HS-27A (cell line): ENCODE measurements around the gene CEACAM19.
"Not testable (repeated sequence)": the region's sequence is repeated elsewhere in the genome, so short reads cannot be mapped to it uniquely, and the experiment has no call there.

ENCODE experiments used
- DNase-seq: peaks from one replicate; pipeline ENCODE4 v3.0.0-alpha.2; 2012; ENCODE audit warnings: low read depth, missing footprints

CEACAM19 gene

DNA sequence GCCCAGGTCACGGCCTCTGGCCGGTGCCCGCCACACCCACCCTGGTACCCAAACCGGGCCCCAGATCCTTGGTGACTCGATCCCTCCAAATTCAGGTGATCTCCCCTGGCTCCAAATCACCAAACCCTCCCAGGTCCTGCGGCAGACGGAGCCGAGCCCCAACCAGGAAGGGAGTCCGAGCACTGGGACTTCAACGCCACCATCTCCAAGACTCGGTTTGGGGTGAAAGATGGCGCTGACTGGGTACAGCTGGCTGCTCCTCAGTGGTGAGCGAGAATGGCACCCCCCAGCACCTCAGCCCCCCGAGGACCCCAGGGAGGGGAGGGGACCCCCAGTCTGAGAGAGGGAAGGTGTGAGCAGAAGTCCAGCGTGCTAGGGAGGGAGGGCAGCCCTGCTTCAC lies 29.9 kb downstream of the CEACAM19 start:
- DNase-seq, result no peak

DNA sequence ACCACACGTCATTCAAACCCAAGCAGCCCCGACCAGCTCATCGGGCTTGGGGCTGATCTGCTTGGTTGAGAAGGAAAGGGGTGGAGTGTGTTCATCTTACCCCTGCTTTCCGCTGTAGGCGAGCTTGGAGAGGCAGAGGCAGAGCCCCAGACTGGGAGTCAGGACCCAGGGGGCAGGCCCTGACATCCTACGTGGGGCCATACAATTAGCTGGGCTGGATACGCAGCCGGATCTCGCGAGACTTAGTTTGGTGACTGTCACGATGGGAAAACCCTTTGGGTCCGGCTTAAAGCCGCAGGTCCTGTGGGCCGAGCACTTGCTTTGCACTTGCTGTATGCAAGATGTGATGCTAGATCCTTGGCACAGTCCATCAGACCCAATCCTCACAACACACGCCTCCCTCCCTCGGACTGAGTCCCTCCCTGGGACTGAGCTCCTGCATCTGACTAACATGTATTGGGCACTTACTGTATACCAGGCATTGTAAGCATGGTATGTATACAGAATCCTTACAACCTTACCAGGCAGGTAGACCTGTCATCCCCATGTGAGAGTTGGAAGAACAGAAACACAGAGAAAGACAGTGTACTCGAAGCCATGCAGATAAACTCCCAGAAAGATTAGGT lies 31.4 kb downstream of the CEACAM19 start:
- no peak for DNase-seq

DNA sequence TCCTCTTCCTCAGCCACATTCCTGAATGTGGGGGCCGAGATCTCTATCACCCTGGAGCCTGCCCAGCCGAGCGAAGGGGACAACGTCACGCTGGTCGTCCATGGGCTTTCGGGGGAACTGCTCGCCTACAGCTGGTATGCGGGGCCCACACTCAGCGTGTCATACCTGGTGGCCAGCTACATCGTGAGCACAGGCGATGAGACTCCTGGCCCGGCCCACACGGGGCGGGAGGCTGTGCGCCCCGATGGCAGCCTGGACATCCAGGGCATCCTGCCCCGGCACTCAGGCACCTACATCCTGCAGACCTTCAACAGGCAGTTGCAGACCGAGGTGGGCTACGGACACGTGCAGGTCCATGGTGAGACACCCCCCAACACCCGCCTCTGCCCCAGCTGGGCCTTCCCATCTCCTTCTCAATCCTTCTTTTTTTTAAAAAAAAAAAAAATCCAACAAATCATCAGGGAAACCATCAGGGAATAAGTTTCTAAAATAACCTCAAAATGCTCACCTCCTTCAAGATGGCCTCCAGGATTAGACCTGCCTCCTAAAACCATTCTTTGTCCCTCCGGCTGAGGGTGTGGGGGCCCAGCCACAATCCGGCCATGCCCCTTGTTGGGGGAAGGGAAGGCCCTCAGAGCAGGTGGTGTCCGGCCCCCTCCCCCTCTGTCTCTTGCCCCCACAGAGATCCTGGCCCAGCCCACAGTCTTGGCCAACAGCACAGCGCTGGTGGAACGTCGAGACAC lies 32.2 kb downstream of the CEACAM19 start:
- DNase-seq, result no peak

DNA sequence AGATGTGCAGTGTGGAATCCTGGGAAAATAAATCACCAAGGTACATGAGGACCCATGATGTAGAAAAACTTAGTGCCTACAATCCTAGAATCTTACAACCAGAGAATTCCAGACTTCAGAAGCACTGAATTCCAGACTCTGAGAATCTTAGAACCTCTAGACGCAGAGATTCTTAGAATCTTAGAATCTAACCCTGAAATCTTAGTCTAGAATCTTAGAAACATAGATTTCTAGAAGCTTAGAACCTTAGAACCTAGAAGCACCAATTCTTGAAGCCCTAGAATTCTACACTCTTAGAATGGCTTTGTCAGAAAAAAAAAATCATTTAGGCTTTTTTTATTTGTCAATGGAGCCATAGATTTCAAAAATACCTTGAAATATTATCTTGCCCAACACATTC lies 33.7 kb downstream of the CEACAM19 start:
- DNase-seq, result no peak

DNA sequence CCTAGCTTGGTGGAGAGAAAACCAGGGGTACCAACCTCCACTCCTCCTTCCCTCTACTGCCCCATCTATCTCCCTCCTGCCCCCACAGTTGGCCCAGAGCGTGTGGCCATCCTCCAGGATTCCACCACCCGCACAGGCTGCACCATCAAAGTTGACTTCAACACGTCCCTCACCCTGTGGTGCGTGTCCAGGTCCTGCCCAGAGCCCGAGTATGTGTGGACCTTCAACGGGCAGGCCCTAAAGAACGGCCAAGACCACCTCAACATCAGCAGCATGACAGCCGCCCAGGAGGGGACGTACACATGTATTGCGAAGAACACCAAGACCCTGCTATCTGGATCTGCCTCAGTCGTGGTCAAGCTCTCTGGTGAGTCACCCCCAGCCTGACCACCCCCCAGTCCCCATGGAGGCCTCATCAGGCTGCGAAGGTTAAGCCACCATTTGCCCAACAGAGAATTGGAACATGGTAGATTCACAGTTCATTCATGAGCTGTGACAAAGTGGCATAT lies 34.3 kb downstream of the CEACAM19 start:
- no peak for DNase-seq

DNA sequence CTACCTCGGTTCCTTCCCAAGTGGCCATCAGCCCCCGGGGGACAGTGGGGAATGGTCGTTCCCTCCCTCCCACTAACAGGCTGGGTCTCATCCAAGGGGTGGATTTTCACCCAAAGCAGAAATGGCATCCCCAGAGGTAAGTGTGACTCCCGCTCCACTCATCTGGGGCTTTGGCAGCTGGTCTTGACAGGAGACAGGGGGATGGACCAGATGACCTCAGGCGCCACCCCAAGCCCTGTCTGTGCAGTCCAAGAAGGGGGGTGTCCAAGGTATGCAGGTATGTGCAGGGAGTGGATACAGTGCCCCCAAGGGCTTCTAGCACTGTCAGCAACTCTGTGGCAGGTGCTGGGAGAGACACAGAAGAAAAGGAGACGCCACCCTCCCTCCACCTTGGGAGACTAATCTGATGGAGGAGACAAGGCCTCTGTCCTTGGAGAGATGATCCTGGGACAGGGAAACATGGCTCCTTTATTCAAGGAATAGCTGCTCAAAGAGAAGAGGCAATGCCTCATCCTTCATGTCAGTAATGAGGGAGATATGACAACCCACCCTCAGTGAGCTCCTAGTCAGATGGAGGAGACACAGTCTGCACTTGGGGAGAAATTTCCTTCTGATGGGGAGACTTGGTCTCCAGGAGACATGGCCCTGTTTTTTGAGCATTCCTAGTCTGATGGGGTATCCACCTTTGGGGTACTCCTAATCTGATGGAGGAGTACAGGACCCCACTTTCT lies 35.4 kb downstream of the CEACAM19 start:
- no peak for DNase-seq

DNA sequence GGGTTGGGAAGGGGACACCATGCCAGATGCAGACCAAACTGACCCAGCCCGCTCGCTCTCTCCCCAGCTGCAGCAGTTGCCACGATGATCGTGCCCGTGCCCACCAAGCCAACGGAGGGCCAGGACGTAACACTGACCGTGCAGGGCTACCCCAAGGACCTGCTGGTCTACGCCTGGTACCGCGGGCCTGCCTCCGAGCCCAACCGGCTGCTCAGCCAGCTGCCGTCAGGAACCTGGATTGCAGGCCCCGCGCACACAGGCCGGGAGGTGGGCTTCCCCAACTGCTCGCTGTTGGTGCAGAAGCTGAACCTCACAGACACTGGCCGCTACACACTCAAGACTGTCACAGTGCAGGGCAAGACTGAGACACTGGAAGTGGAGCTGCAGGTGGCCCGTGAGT lies 36.5 kb downstream of the CEACAM19 start:
- no peak for DNase-seq

DNA sequence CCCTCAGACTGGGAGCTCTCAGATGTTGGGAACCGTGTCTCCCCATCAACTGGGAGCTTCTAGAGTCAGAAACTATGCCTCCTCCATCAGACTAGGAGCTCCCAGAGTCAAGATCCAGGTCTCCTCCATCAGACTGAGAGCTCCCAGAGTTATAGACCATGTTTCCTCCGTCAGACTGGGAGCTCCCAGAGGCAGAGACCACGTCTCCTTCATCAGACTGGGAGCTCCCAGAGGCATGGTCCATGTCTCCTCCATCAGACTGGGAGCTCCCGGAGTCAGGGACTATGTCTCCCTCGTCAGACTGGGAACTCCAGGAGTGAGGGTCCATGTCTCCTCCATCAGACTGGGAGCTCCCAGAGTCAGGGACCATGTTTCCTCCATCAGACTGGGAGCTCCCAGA lies 37.7 kb downstream of the CEACAM19 start:
- DNase-seq, result no peak

DNA sequence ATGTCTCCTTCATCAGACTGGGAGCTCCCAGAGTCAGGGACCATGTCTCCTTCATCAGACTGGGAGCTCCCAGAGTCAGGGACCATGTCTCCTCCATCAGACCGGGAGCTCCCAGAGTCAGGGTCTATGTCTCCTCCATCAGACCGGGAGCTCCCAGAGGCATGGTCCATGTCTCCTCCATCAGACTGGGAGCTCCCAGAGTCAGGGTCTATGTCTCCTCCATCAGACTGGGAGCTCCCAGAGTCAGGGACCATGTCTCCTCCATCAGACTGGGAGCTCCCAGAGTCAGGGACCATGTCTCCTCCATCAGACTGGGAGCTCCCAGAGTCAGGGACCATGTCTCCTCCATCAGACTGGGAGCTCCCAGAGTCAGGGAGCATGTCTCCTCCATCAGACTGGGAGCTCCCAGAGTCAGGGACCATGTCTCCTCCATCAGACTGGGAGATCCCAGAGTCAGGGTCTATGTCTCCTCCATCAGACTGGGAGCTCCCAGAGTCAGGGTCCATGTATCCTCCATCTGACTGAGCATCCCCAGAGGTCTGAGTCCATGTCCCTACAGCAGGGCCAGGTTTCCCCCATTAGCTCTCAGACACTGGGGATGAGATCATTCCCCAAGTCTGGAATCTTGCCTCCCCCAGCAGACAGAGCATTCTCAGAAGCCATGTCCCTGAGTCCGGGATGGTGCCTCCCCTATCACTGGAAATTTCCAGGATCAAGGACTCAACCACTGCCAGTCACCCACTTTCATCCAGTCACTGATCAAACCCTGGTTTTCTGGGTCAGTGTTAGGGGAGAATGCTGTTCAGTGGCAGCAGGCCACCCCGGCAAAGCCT lies 38.4 kb downstream of the CEACAM19 start:
- DNase-seq, result not testable (repeated sequence)

DNA sequence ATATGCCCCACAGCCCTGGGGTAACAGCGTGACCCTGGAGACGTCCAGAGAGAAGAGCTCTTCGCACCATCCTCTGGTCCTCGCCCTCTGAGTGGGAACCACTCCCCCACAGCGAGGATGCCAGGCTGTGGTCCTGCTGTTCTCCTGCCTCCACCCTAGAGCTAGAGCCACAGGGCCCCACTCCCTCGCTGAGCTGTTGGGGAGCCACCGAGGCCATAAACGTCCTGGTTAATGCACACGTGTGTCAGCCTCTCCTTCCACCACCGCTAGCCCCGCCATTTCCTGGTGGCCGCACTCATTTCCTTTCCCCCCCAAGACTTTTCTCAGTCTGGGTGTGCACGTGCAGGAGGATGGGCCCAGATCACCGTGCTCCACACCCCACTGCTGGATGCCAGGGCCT lies 39.2 kb downstream of the CEACAM19 start:
- no peak for DNase-seq

DNA sequence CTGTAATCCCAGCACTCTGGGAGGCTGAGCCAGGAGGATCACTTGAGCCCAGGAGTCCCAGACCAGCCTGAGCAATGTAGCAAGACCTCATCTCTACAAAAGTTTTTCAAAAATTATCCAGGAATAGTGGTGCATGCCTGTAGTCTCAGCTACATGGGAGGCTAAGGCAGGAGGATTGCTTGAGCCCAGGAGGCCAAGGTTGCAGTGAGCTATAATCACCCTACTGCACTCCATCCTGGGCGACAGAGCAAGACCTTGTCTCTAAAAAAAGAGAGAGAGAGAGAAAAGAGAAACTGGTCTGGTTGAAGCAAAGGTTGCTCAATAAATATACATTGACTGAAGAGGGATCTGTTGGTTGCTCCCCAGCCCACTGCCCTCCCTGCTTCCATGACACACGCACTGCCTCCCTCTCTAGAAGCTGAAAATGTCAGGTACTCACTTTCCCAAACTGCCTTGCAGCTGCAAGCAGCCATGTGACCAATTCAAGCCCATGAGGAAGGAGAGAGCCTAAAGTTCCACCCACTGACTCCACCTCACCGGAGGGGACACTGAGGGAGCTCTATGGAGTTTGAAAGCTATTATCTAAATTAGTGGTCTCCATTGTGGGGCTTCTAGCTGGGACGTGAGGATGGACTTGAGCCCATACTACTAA lies 41.7 kb downstream of the CEACAM19 start:
- no peak for DNase-seq

DNA sequence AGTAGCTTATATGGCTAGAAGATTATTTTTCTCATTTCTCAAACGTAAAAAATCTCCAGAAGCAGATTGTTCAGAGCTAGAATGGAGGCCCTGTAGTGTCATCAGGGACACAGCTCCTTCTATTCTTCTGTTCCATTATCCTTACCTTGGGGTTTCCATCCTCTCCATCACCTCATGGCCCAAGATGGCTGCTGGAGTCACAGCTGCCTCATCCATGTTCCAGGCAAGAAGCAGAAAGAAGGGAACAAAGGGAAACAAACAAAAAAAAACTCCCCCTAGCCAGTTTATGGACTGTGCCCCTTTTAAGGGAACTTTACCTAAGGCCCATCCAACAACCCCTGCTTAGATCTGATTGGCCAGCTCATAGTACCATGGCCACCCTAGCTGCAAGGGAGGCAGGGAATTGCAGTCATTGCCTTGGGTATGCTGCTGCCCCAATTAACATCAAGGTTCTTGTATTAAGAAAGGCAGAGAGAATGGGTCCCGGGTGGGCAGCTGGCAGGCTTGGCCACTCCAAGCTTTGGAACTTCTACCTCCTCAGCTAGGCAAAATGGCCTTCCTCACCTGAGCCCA lies 43.4 kb downstream of the CEACAM19 start:
- no peak for DNase-seq

DNA sequence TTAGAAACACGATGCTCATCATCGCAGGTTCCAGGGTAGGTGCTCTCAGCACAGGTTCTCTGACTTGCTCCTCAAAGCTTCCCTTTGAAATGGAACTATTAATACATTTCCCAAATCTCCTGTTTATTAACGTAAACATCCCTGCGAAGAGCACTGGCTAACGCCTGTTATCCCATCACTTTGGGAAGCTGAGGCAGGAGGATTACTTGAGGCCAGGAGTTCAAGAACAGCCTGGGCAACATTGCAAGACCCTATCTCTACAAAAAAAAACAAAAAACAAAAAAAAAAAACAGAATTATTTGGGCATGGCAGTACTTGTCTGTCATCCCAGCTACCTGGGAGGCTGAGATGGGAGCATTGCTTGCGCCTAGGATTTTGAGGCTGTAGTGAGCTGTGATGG lies 46.3 kb downstream of the CEACAM19 start:
- DNase-seq, result no peak

DNA sequence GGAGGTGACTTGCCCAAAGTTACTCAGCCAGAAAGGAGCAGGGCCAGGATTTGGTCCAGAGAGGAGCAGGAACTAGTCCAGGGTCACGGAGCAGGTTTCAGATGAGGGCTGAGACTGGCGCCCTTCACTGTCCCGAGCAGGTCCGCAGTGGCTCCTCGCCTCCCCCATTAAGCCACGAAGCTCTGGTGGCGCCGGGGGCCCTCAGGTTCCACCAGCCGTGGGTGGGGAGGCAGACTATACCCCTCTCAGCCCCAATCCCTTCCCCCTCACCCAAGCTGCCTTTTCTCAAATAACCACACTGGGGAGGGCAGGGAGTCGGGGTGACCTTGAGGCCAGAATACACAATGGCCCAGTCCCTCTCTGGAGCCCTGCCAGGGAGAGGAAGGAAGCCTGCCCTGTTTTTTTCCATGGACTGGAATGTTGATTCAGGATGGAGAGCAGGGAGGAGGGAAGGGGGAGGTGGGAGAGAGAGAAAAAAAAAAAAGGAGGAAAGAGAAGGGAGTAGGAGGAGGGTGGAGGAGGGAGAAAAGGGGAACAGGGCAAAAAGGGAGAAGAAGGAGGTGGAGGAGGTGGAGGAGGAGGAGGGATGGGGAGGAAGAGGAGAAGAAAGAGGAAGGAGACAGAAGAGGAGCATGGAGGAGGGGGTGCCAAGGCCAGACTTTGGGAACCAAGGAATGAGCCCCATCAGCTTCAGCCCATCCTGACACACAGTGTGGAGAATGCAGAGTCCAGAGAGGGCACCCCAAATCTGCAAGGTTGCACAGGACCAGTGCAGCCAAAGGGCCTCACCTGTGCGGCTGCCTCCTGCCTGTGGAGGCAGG lies 47.4 kb downstream of the CEACAM19 start:
- peak; percentile 85 for DNase-seq

DNA sequence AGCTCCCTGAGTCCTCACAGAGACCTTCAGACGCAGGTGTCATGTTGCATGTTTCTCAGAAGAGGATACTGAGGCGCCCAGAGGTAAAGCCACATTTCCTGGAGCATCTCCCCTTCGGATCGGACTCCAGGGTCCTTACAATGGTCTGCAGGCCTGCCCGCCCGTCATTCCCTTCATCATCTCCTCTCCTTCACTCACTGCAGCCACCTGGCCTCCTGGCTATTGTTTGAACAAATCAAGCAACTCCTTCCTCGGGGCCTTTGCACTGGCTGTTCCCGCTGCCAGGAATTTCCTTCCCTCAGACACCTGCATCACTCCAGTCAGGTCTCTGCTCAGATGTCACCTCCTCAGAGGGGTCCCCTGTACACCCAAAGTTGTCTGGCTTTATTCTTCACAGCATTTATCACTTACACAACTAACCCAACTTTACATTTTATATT lies 48.0 kb downstream of the CEACAM19 start:
- DNase-seq, result no peak

DNA sequence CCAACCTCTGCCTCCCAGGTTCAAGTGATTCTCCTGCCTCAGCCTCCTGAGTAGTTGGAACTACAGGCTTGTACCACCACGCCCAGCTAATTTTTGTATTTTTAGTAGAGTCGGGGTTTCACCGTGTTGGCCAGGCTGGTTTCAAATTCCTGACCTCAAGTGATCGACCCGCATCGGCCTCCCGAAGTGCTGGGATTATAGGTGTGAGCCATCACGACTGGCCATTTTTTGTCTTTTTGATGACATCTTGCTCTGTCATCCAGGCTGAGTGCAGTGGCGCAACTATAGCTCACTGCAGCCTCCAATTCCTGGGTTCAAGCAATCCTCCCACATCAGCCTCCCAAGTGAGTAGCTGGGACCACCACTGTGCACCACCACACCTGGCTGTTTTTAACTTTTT lies 49.1 kb downstream of the CEACAM19 start:
- DNase-seq, result not testable (repeated sequence)

DNA sequence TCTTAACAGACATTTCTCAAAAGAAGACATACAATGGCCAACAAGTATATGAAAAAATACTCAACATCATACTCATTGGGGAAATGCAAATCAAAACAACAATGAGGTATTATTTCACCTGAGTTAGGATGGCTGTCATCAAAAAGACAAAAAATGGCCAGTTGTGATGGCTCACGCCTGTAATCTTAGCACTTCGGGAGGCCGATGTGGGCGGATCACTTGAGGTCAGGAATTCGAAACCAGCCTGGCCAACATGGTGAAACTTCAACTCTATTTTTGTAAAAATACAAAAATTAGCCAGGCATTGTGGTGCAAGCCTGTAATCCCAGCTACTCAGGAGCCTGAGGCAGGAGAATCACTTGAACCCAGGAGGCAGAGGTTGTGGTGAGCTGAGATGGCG lies 49.7 kb downstream of the CEACAM19 start:
- DNase-seq, result no peak

DNA sequence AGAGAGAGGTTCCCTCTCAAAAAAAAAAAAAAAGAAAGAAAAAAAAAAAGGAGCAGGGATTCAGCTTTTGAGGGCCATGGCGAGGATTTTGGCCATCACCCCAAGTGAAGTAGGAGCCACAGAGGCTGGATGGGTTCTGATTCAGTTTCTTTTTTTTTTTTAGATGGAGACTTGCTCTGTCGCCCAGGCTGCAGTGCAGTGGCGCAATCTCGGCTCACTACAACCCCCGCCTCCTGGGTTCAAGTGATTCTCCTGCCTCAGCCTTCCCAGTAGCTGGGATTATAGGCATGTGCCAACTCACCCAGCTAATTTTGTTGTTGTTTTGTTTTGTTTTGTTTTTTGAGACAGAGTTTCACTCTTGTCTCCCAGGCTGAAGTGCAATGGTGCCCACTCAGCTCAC lies 50.1 kb downstream of the CEACAM19 start:
- not testable (repeated sequence) for DNase-seq

DNA sequence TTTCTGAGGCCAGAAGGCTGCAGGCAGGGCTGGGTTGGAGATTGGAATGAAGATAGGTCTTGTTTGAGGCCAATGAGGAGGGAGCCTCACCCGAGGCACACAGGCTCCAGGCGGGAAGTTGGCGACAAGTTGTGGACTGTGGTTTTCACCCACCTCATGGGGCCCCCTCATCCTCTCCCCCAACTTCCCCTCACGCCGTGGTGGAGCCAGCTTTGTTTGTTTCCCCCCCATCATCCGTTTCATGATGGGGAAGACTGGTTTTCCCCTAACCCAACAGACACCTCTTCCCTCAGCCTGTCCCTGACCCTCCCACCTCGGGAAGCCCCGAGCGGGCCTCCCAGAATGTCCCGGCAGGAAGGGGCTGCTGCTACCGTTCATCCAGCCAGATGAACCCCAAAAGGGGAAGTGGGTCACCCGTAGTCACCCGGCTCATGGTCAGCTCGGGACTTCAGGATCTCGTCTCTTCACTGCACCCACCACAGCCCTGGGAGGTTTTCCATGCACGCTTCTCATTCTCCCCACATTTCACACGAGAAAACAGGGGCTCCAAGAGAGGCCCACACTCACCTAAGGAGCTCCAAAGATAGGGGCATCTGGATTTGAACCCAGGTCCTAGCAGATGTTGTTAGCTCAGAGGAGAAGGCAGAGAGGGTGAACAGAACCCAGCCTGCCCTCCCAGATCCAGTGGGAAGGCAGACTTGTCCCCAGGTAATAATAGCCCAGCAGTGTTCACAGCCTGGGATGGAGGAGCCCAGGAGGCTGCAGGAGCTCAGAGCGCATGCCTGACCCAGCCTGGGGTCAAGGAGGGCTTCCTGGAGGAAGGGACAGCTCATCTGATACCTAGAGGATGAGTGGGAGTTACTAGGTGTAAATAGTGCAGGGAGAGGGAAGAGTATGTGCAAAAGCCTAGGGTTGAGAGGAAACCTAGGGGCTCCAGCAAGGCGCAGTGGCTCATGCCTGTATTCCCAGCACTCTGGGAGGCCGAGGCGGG lies 51.1 kb downstream of the CEACAM19 start:
- no peak for DNase-seq
